ENCODE results near the gene SNAP25.

Gene SNAP25

DNA sequence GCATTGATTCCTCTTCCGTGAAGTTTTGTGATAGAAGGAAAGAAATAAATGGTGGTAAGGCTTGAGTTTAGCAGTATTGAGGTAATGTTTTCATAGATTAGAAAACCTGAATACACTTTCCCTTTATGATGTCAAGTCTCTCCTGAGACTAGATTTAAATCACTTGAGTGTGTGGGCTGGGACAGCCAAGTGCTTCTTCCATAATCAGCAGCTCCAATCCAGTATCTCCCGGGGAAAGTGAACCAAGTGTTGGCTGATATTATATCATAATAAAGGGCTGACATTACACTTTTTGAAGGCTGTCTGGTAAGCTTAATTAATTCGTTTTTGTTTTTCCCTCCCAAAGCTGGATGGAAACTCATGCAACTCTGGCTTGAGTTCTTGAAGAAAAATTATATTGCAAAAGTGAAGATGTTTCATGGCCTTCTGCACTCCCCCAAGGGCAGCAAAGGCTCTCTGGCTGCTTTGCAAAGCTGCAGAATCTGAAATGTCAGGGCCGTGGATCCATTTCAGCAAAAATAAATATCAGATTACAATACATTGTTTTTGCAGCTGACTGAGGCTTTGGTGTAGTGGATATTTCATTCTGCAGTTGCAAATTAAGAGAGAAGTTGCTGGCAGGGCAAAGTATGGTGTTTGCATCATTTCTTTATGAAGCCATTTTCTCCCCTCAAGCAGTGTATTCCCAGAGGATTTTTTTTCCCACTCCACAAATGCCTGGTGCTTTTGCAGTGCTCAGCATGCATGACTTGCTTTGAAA, 114.2 kb downstream of the SNAP25 start:
- H3K4me3 ChIP-seq (ENCODE audit: control insufficient read depth in 1 of 7, extremely low read depth in 1 of 7, insufficient read depth in 4 of 7, low read depth in 2 of 7, low read length in 6 of 7), result no peak overlapping the region
- H3K27me3 ChIP-seq (replicated peaks in 2 of 5; ENCODE audit: control insufficient read depth in 4 of 5, insufficient read depth in 5 of 5, low read length in 4 of 5), result no peaks in the 10 kb centered on the region
- 75% methylated on average over 1 of the region's 4 CpGs for WGBS (ENCODE audit: insufficient coverage)
- ChIA-PET CTCF (no interaction called here), POLR2A (interaction anchor here (0.7 kb wide), 1 partner anchor 56 kb away, joined by 3 read pairs; no protein-coding TSS in a partner anchor)
- H3K36me3 ChIP-seq (ENCODE audit: control insufficient read depth in 4 of 4, insufficient read depth in 4 of 4, low read length in 3 of 4), result no peaks in the 10 kb centered on the region
- DNase-seq, result no peak
- no peaks in the 10 kb centered on the region for H3K4me1 ChIP-seq (ENCODE audit: control extremely low read depth in 1 of 4, control insufficient read depth in 4 of 4, insufficient read depth in 4 of 4, low read length in 3 of 4)
- H3K9me3 ChIP-seq (ENCODE audit: control extremely low read depth in 1 of 5, control insufficient read depth in 4 of 5, insufficient read depth in 2 of 5, low read depth in 1 of 5, low read length in 4 of 5), result peaks cover 0 to 1% (median 0%) of the 10 kb centered on the region in 5 experiments
- no peak overlapping the region for H3K27ac ChIP-seq (ENCODE audit: insufficient read depth in 1 of 2, low read depth in 1 of 2, low read length in 2 of 2, poor library complexity in 1 of 2, severe bottlenecking in 2 of 2)

DNA sequence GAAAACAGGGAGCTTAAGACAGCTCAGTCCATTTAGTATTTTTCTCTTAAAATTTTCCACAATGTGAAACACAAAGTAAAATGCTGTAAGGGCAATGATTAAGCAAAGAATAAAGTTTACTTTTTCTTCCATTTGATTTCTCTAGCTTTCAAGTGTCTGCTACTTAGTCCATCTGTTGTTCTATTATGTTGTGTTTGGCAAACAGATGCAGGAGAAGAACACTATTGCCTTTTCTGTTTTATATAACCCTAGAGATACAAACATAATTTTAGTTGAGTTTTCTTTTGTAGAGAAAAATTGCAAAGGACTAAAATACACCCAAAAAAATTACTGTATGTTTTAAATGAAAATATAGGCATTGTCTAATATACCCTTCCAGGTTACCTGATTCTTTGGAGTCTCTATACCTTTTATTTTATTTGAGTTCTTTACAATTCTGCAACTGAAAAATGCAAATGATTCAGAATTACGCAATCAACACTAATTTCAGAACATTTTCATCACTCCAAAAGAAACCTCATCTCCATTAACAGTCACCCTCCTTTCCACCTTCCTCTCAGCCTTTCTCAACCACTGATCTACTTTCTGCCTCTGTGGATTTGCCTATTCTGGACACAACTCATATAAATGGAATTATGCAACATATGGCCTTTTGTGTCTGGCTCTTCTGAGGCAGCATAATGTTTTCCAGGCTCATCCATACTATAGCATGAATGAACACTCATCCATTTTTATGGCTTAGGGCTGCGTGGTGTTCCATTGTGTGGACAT, 118.5 kb downstream of the SNAP25 start:
- ChIA-PET CTCF (no interaction called here), POLR2A (no interaction called here)
- no peaks in the 10 kb centered on the region for H3K36me3 ChIP-seq (ENCODE audit: control insufficient read depth in 4 of 4, insufficient read depth in 4 of 4, low read length in 3 of 4)
- no peaks in the 10 kb centered on the region for H3K4me1 ChIP-seq (ENCODE audit: control extremely low read depth in 1 of 4, control insufficient read depth in 4 of 4, insufficient read depth in 4 of 4, low read length in 3 of 4)
- no peaks in the 10 kb centered on the region for H3K27me3 ChIP-seq (replicated peaks in 2 of 5; ENCODE audit: control insufficient read depth in 4 of 5, insufficient read depth in 5 of 5, low read length in 4 of 5)
- DNase-seq, result no peak
- peaks cover 0 to 7% (median 4%) of the 10 kb centered on the region in 5 experiments for H3K9me3 ChIP-seq (ENCODE audit: control extremely low read depth in 1 of 5, control insufficient read depth in 4 of 5, insufficient read depth in 2 of 5, low read depth in 1 of 5, low read length in 4 of 5)
- H3K27ac ChIP-seq (ENCODE audit: insufficient read depth in 1 of 2, low read depth in 1 of 2, low read length in 2 of 2, poor library complexity in 1 of 2, severe bottlenecking in 2 of 2), result no peak overlapping the region
- 85% methylated on average over 1 of the region's 2 CpGs for WGBS (ENCODE audit: insufficient coverage)
- no peak overlapping the region for H3K4me3 ChIP-seq (ENCODE audit: control insufficient read depth in 1 of 7, extremely low read depth in 1 of 7, insufficient read depth in 4 of 7, low read depth in 2 of 7, low read length in 6 of 7)

DNA sequence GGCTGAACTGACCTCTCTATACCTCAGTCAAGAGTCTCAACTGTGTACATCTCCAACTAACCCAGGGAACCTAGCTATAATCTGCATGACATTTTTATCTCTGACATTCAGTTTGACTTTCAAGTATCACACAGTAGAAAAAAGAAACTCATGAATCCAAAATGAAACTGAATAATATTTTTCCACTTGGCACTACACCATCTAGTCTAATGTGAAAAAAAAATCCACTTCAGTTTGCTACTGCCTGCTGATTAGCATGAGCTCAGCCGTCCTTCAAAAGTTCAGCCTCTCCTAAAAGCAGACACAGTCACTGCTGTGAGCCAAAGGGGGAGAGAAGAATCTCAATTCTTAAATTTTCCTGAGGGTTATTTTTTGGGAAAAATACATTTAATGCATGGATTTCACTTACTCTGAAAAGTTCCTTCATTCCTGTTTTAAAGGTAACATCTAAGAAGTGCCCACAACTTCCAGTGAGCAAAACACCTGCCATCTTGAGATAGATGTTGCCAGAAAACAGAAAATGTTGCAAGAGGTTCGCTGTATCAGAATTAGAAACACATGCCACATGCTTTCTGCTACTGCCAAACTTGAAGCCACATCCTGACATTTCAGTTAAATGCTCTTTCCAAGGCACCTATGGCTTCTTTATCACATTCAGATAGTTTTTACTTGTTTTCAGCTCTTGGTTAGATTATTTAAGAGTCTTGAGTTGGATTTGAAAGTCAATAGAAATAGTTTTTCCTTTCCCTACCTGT, 120.0 kb downstream of the SNAP25 start:
- Histone ChIP-seq H3K36me3 (ENCODE audit: control insufficient read depth in 4 of 4, insufficient read depth in 4 of 4, low read length in 3 of 4) (no peaks in the 10 kb centered on the region), H3K27me3 (replicated peaks in 2 of 5; ENCODE audit: control insufficient read depth in 4 of 5, insufficient read depth in 5 of 5, low read length in 4 of 5) (no peaks in the 10 kb centered on the region), H3K27ac (ENCODE audit: insufficient read depth in 1 of 2, low read depth in 1 of 2, low read length in 2 of 2, poor library complexity in 1 of 2, severe bottlenecking in 2 of 2) (no peak overlapping the region), H3K9me3 (ENCODE audit: control extremely low read depth in 1 of 5, control insufficient read depth in 4 of 5, insufficient read depth in 2 of 5, low read depth in 1 of 5, low read length in 4 of 5) (peaks cover 0 to 10% (median 4%) of the 10 kb centered on the region in 5 experiments), H3K4me3 (ENCODE audit: control insufficient read depth in 1 of 7, extremely low read depth in 1 of 7, insufficient read depth in 4 of 7, low read depth in 2 of 7, low read length in 6 of 7) (no peak overlapping the region), H3K4me1 (ENCODE audit: control extremely low read depth in 1 of 4, control insufficient read depth in 4 of 4, insufficient read depth in 4 of 4, low read length in 3 of 4) (no peaks in the 10 kb centered on the region)
- 100% methylated on average over 1 of the region's 2 CpGs for WGBS (ENCODE audit: insufficient coverage)
- ChIA-PET CTCF (no interaction called here), POLR2A (no interaction called here)
- DNase-seq, result no peak

DNA sequence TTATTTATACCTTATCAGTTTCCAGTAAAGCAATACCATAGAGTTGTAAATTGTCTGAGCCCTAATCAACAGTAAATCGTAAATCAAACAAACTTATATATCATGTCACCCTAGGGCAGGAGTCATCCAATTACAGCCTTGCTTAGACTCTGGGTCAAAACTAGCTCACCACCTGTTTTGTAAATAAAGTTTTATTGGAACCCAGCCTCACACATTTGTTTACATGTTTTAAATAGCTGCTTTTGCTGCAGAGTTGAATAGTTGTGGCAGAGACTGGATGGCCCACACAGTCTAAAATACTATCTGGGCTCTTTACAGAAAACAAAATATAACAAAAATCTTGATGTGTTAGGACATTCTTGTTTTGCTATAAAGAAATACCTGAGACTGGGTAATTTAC, 121.0 kb downstream of the SNAP25 start:
- H3K27ac ChIP-seq (ENCODE audit: insufficient read depth in 1 of 2, low read depth in 1 of 2, low read length in 2 of 2, poor library complexity in 1 of 2, severe bottlenecking in 2 of 2), result no peak overlapping the region
- CTCF ChIA-PET, result no interaction called here
- peaks cover 0 to 10% (median 4%) of the 10 kb centered on the region in 5 experiments for H3K9me3 ChIP-seq (ENCODE audit: control extremely low read depth in 1 of 5, control insufficient read depth in 4 of 5, insufficient read depth in 2 of 5, low read depth in 1 of 5, low read length in 4 of 5)
- no peak for DNase-seq
- POLR2A ChIA-PET, result no interaction called here
- no peaks in the 10 kb centered on the region for H3K36me3 ChIP-seq (ENCODE audit: control insufficient read depth in 4 of 4, insufficient read depth in 4 of 4, low read length in 3 of 4)
- no CpG with 5 or more reads among the region's 1 CpG for WGBS (ENCODE audit: insufficient coverage)
- H3K4me3 ChIP-seq (ENCODE audit: control insufficient read depth in 1 of 7, extremely low read depth in 1 of 7, insufficient read depth in 4 of 7, low read depth in 2 of 7, low read length in 6 of 7), result no peak overlapping the region
- no peaks in the 10 kb centered on the region for H3K27me3 ChIP-seq (replicated peaks in 2 of 5; ENCODE audit: control insufficient read depth in 4 of 5, insufficient read depth in 5 of 5, low read length in 4 of 5)
- H3K4me1 ChIP-seq (ENCODE audit: control extremely low read depth in 1 of 4, control insufficient read depth in 4 of 4, insufficient read depth in 4 of 4, low read length in 3 of 4), result no peaks in the 10 kb centered on the region

DNA sequence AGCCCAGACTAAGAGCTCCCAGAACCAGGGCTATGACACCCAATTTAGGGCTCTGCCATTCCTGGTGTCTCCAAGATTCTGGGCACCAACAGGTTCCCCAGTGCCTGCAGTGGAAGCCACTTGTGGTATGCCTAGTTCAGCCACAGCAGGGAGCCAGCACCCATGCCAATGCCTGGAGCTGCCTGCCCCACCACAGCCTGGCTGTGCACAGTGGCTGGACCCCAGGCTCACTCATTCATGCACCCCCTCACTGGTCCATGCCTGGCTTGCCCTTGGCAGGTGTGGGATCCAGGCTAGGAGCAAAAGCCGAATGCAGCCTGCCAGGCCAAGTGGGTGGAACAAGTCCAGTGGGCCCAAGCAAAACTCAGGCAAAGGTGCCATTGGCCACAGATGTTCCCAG, 123.5 kb downstream of the SNAP25 start:
- ChIA-PET POLR2A (no interaction called here), CTCF (no interaction called here)
- H3K36me3 ChIP-seq (ENCODE audit: control insufficient read depth in 4 of 4, insufficient read depth in 4 of 4, low read length in 3 of 4), result no peaks in the 10 kb centered on the region
- H3K27ac ChIP-seq (ENCODE audit: insufficient read depth in 1 of 2, low read depth in 1 of 2, low read length in 2 of 2, poor library complexity in 1 of 2, severe bottlenecking in 2 of 2), result no peak overlapping the region
- peaks cover 0 to 10% (median 4%) of the 10 kb centered on the region in 5 experiments for H3K9me3 ChIP-seq (ENCODE audit: control extremely low read depth in 1 of 5, control insufficient read depth in 4 of 5, insufficient read depth in 2 of 5, low read depth in 1 of 5, low read length in 4 of 5)
- 44% methylated on average over 1 of the region's 1 CpG for WGBS (ENCODE audit: insufficient coverage)
- H3K4me1 ChIP-seq (ENCODE audit: control extremely low read depth in 1 of 4, control insufficient read depth in 4 of 4, insufficient read depth in 4 of 4, low read length in 3 of 4), result no peaks in the 10 kb centered on the region
- no peak overlapping the region for H3K4me3 ChIP-seq (ENCODE audit: control insufficient read depth in 1 of 7, extremely low read depth in 1 of 7, insufficient read depth in 4 of 7, low read depth in 2 of 7, low read length in 6 of 7)
- no peak for DNase-seq
- no peaks in the 10 kb centered on the region for H3K27me3 ChIP-seq (replicated peaks in 2 of 5; ENCODE audit: control insufficient read depth in 4 of 5, insufficient read depth in 5 of 5, low read length in 4 of 5)

DNA sequence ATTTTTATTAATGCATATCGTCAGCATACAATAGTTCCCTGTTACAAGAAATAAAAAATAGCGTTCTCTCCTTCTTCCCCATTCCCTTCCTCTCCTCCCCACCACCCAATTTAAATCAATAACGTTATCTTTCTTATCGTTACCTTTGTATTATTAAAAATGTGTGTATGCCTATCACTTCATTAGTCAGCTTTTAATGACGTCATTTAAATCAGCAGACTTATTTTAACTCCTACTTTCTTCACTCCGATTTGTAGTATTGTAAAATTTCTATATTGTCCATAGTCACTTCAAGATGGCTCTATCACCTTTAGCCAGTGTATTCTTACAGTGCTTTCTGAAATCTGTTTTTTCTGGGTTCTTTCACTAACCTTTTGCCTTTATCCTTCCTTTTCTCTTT, 126.3 kb downstream of the SNAP25 start:
- ChIA-PET POLR2A (no interaction called here), CTCF (no interaction called here)
- 90% methylated on average over 2 of the region's 6 CpGs for WGBS (ENCODE audit: insufficient coverage)
- Histone ChIP-seq H3K27ac (ENCODE audit: insufficient read depth in 1 of 2, low read depth in 1 of 2, low read length in 2 of 2, poor library complexity in 1 of 2, severe bottlenecking in 2 of 2) (no peak overlapping the region), H3K9me3 (ENCODE audit: control extremely low read depth in 1 of 5, control insufficient read depth in 4 of 5, insufficient read depth in 2 of 5, low read depth in 1 of 5, low read length in 4 of 5) (peaks cover 0 to 10% (median 4%) of the 10 kb centered on the region in 5 experiments), H3K27me3 (replicated peaks in 2 of 5; ENCODE audit: control insufficient read depth in 4 of 5, insufficient read depth in 5 of 5, low read length in 4 of 5) (no peaks in the 10 kb centered on the region), H3K36me3 (ENCODE audit: control insufficient read depth in 4 of 4, insufficient read depth in 4 of 4, low read length in 3 of 4) (no peaks in the 10 kb centered on the region), H3K4me3 (ENCODE audit: control insufficient read depth in 1 of 7, extremely low read depth in 1 of 7, insufficient read depth in 4 of 7, low read depth in 2 of 7, low read length in 6 of 7) (no peak overlapping the region), H3K4me1 (ENCODE audit: control extremely low read depth in 1 of 4, control insufficient read depth in 4 of 4, insufficient read depth in 4 of 4, low read length in 3 of 4) (no peaks in the 10 kb centered on the region)
- DNase-seq, result no peak

Measured in common myeloid progenitor, CD34-positive (primary cell).